Left renal pelvis (tissue), 4 donors: ENCODE measurements around the gene F2RL3. TPM values are rescaled to one million over a fixed set of nuclear protein-coding genes. Genes with fewer than 3 reads are reported as not detected.
"Not testable (repeated sequence)": the region's sequence is repeated elsewhere in the genome, so short reads cannot be mapped to it uniquely, and the experiment has no call there.

Experiments
- DNase-seq, 4 donors: peaks; one replicate each; pipeline ENCODE4 v3.0.0-alpha.2; 2013; ENCODE audit warnings: low read depth in 4 of 4, low spot score in 3 of 4
- polyA plus RNA-seq, 4 donors: library from polyadenylated mRNA; unstranded; fragments of 120-200 nt; gene quantifications; one replicate each; pipeline ENCODE4 v1.2.1, GENCODE V29; 2013; ENCODE audit not compliant: insufficient read length in 4 of 4

F2RL3 gene
- polyA plus RNA-seq, 4 donors, result 0.59 to 1.0 (median 0.85) TPM

DNA sequence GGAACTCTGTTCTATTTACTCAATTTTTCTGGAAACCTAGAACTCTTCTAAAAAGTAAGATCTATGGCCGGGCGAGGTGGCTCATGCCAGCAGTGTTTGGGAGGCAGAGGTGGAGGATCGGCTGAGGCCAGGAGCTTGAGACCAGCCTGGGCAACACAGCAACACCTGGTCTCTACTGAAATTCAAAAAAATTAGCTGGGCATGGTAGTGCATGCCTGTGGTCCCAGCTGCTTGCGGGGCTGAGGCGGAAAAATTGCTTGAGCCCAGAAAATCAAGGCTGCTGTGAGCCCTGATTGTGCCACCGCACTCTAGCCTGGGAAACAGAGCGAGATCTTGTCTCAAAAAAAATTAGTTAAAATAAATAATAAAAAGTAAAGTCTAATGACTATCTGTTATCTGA is 28.6 kb downstream of the F2RL3 start:
- no peak for DNase-seq

DNA sequence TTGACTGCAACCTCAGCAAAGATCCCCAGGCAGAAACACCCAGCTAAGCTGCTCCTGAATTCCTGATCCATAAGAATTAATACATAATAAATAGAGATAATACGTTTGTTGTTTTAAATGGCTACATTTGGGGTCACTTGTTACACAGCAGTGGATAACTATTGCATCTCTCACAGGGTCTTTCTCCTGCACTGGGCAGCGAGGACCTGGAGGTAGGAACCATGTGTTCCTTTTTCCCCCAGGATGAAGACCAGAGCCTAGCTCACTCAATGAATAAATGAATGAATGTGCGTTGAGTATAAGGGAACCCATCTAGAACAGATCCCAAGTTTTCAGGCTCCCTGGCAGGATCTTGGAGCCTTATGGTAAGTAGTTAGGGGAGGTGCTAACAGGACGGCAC is 30.7 kb downstream of the F2RL3 start:
- no peak for DNase-seq

DNA sequence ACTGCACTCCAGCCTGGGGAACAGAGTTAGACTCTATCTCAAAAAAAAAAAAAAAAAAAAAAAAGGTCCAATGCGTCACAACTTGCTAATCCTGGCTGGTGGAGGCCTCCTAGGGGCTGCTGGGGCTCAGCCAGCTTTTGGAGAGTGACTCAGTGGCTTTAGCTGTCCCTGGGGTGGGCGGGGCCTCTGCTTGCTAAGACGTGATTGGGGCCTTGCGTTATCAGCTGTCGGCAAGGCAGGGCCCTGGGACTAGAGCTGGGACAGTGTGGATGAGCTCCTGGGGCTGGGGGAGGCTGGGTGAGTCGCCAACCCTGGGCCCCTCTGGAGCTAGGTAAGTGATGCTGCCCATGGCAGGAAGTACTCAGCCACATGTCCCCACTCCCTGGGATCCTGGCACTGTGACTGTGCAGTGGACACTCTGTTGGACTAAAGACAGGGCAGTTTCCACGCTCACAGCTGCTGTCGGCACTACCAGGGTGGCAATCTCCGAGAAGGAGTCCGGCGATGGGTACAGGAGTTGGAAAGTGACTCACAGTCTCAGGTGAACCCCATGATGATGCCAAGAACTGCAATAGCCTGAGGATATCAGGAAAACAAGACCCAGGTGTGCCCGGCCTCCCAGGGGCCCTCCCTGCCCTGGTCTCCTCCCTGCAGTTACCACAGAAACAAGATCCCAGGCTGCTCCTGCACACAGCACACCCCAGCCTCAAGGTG is 32.2 kb downstream of the F2RL3 start:
- no peak for DNase-seq

DNA sequence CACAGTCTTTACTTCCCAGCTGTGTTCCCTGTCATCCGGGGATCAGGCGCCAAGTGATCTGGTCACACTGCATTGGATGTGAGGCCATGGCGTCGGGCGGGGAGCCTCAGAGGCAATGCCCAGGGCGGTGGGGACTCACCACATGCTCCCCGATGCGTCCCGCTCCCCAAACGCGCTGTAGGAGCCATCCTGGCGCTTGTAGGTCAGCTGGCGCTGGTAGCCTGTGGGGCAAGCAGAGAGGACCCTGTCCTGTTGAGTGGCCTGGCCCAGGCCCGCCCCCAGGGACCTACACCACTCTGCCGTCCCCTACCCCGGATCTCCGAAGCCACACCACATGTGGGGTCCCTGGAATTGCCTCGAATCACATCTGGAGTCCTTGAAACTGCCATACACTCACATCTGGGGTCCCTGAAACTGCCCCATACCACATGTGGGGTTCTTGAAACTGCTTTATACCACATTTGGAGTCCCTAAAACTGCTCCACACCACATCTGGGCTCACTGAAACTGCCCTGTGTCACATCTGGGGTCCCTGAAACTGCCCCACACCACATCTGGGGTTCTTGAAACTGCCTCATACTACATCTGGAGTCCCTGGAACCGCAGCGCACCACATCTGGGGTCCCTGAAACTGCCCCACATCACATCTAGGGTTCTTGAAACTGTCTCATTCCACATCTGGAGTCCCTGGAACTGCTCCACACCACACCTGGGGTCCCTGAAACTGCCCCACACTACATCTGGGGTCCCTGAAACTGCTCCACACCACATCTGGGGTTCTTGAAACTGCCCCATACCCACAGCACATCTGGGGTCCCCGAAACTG is 33.2 kb downstream of the F2RL3 start:
- no peak for DNase-seq

DNA sequence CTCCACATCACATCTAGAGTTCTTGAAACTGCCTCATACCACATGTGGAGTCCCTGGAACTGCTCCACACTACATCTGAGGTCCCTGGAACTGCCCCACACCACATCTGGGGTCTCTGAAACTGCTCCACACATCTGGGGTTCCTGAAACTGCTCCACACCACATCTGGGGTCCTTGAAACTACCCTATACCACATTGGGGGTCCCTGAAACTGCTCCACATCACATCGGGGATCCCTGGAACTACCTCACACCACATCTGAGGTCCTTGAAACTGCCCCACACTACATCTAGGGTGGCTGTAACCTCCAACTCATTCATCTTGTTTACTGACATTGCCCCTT is 33.8 kb downstream of the F2RL3 start:
- DNase-seq, result no peak

DNA sequence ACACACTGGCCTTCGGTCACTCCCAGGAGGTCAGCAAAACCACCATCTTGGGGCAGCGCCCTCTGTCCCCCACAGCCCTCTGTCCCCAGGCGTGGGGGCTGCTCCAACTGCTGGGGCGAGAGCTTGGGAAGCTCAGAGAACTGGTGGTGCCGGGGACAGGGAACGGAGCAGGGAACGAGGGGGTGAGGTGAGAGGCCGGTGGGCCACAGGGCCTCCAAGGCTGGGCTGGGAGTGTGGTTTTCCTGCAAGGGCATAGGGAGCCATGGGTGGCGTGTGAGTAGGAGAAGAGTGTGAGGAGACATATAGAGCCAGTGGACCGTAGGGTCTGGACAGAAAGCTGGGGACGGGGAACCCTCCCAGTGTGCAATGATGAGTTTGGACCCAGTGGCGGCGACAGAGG is 34.1 kb downstream of the F2RL3 start:
- DNase-seq, result no peak

DNA sequence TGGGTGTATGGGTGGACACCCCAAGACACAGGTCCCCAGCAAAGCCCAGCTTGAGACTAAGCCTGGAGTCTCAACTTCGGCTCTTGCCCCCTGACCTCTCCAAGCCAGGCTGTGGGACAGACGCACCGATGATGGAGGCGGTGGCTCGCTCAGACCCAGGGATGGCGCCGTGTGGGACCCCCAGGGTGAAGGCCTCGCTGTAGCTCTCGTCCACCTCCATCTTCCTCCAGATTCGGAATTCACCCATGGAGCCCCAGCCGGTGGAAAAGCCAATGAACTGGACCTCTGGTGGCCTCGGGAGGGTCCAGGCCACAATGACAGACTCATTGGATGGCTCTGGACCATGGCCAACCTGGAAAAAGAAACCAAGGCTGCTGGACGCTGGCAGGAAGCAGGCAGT is 39.1 kb downstream of the F2RL3 start:
- DNase-seq, result no peak

DNA sequence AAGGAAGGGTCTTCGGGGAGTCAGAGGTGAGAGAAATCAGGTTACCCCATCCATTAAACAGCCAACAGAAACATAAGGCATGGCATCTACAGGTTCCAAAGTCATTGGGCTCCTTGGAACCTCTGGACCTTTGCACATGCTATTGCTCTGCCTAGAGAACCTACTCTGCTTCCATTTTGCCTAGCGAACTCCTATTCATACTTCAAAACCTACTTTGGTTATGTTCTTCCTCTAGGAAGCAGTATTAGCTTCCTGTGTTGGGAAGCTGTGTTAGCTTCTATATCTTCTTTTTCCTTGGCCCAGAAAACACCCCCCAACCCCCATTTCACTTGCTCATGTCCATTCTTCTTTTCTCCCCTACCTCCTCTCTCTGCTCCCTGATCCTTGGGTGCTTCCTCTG is 39.6 kb downstream of the F2RL3 start:
- DNase-seq, result no peak

DNA sequence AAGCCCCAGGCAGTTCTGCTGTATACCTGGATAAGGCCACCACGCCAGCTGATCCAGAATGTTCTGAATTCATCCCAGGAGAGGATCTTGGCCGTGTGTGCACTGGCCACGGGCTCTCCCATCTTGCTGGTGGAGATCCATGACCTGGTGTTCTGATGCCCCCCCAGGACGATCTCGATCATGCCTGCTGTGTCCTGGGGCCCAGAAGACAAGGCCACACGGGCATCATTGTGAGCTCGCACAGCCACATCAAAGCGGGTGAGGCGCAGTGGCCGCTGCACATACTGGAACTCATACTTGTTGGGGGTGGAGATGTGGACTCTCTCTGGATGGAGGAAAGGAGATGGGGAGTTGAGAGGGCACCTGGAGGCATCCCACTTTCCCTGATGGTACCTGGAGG is 40.1 kb downstream of the F2RL3 start:
- no peak for DNase-seq

DNA sequence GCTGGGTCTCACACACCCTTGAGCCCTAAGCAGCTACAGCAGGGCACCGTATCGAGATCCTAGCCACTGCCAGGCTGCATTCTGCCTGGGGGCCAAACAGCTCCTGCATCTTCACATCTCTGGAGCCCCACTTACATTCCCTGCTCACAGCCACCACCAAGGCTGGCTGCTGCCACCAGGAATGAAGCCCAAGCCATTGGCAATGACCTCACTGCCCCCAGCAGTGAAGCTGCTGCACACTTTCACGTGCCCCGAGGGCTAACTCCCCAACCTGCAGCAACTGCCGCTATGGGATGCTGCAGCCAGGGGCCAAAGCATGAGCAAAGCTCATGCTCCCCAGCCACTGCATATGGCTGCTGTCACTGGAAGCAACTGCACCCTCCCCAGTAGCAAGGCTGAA is 42.0 kb downstream of the F2RL3 start:
- no peak for DNase-seq

DNA sequence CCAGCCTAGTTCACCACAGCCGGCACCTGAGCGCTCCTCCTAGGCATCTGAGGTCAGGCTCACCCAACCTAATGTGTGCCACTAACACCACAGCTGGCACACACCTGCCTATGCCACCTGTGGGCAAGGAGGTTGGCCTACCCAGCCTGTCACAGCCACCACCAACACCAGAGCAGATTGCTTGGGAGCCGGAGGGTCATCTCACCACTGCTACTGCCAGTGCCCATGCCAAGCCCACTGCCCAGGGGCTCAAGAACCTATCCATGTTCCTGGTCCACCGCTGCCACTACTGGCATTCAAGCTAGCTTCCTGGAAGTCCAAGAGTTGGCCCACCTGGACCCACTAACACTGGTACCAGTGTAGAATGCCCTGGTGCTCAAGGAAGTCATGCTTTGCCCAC is 42.5 kb downstream of the F2RL3 start:
- no peak for DNase-seq

DNA sequence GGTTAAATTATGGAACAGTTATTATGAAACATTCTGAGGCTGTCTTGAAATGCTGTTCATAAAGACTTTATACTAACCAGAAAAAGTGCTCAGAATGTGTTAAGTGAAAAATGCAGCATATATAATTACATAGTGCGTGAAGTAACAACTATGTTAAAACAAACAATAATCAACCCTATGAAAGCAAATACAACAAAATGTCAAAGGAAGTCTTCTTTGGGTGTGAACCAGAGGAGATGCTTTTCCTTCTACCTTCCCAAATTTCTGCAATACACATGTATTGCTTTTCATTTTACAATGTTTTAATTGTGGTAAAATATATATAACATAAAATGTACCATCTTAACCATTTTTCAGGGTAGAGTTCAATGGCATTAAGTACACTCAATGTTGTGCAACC is 45.7 kb downstream of the F2RL3 start:
- DNase-seq, result no peak

DNA sequence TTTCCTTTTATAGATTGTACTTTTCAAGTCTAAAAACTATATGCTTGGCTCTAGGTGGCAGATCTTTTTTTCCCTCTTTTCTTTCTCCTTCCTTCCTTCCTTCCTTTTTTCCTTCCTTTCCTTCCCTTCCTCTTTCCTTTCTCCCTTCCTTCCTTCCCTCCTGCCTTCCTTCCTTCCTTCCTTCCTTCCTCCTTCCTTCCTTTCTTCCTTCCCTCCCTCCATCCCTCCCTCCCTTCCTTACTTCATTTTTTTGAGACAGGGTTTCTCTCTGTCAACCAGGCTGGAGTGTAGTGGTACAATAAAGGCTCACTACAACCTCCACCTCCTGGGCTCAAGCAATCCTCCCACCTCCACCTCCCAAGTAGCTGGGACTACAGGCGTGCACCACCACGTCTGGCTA is 48.1 kb downstream of the F2RL3 start:
- no peak for DNase-seq

DNA sequence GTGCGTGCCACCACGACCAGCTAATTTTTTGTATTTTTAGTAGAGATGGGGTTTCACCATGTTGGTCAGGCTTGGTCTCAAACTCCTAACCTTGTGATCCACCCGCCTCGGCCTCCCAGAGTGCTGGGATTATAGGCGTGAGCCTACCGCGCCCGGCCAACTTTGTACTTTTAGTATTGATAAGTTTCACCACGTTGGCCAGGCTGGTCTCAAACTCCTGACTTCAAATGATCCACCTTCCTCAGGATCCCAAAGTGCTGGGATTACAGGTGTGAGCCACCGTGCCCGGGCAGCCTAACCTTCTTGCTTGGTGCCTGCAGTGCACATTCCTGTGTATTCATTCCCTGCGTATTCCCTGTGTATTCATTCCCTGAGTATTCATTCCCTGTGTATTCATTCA is 49.0 kb downstream of the F2RL3 start:
- not testable (repeated sequence) for DNase-seq

DNA sequence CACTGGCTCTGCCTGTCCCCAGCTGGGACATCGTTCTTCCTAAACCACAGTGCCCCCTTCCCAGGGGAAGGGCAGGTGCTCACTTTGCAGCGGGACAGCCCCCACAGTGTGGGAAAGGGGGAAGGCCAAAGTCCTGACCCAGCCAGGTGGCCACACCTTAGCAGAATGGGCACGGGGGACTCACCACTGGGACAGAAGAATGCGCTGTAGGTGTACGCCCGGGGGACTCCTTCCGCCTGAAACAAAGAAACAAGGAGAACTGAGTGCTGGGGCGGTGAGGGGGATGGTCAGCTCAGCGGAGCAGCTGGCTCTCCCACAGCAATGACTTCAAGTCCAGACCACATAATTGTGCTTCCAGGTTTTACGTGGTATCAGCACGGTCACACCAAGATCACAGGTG is 49.4 kb downstream of the F2RL3 start:
- DNase-seq, result no peak

DNA sequence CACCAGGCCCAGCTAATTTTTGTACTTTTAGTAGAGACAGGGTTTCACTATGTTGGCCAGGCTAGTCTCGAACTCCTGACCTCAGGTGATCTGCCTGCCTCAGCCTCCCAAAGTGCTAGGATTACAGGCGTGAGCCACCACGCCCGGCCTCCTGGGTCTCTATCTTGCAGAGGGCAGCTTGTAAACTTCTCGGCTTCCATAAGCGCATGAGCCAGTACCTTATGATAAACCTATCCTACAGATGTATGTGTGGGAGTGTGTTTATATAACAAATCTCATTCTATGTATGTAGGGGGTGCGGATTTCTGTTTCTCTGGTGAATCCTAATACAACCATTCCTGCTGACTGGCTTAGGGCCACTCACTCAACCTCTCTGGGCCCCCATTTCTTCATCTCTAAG is 51.3 kb downstream of the F2RL3 start:
- not testable (repeated sequence) for DNase-seq

DNA sequence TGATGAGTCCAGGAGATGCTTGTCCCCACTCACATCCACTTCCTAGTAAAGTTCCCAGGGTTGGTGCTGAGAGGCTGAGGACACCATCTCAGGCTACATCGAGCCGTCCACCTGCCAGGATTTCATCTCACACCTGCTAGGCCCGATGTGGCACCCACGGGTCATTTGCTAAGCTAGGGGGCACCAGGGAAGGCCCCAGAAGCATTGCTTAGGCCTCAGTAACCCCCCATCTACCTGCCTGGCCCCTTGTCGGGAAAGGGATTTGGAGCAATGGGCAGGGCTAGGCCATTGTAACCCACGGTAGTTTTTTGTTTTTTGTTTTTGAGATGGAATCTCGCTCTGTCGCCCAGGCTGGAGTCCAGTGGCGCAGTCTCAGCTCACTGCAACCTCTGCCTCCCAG is 51.8 kb downstream of the F2RL3 start:
- no peak for DNase-seq

Other genes with a start within 250 kb of the F2RL3 start
- 100 to 1,000 TPM in 3 of 4 donors, 10 to 100 TPM in 1; 79.6 to 112 (median 104) TPM for gene SMIM7, start 228.9 kb upstream of the F2RL3 start, polyA plus RNA-seq
- gene TMEM38A, start 227.9 kb upstream of the F2RL3 start, polyA plus RNA-seq, result 1 to 10 TPM; 3.7 to 9.3 (median 8.2) TPM
- gene NWD1, start 169.2 kb upstream of the F2RL3 start, polyA plus RNA-seq, result under 1 TPM; 0.01 to 0.11 (median 0.08) TPM
- 10 to 100 TPM; 46.8 to 87.0 (median 63.7) TPM for gene SIN3B, start 59.6 kb upstream of the F2RL3 start, polyA plus RNA-seq
- 10 to 100 TPM; 34.3 to 59.8 (median 40.3) TPM for gene CPAMD8, start 137.8 kb downstream of the F2RL3 start, polyA plus RNA-seq
- 10 to 100 TPM; 10.6 to 15.9 (median 13.9) TPM for gene HAUS8, start 186.5 kb downstream of the F2RL3 start, polyA plus RNA-seq
- gene MYO9B, start 186.8 kb downstream of the F2RL3 start, polyA plus RNA-seq, result 10 to 100 TPM; 42.1 to 68.3 (median 52.2) TPM